HG03064 (cell line): ENCODE data around the gene AMFR.

Source experiments
- ATAC-seq: cut with Tn5 transposase; IDR thresholded peaks from one replicate; pipeline ENCODE4 v1.9.1; 2021; ENCODE audit warnings: low read depth; ENCODE audit not compliant: unreplicated experiment

AMFR gene

GRCh38 chr16:56424791-56425438 lies 430 bp downstream of the AMFR start:
- ATAC-seq: peak; percentile 22

GRCh38 chr16:56424404-56424764 lies 961 bp downstream of the AMFR start:
- ATAC-seq: no peak

- ATAC-seq: no peak
These were observed 1.6 kb downstream of the AMFR start for GRCh38 chr16:56423584-56424403.

GRCh38 chr16:56422896-56423441 lies 2.4 kb downstream of the AMFR start:
- ATAC-seq: no peak

GRCh38 chr16:56421976-56422669 lies 3.2 kb downstream of the AMFR start:
- no peak for ATAC-seq

- ATAC-seq: no peak
These were observed 4.0 kb downstream of the AMFR start for GRCh38 chr16:56421313-56421712.

- ATAC-seq: no peak
These were observed 4.7 kb downstream of the AMFR start for GRCh38 chr16:56420613-56421012.

- no peak for ATAC-seq
These were observed 5.4 kb downstream of the AMFR start for GRCh38 chr16:56419740-56420548.

- ATAC-seq: no peak
These were observed 8.2 kb downstream of the AMFR start for GRCh38 chr16:56417138-56417537.

GRCh38 chr16:56415875-56416274 lies 9.5 kb downstream of the AMFR start:
- no peak for ATAC-seq

- no peak for ATAC-seq
These were observed 11.0 kb downstream of the AMFR start for GRCh38 chr16:56414366-56414765.

- ATAC-seq: no peak
These were observed 12.0 kb downstream of the AMFR start for GRCh38 chr16:56413381-56413780.

GRCh38 chr16:56411624-56412023 lies 13.7 kb downstream of the AMFR start:
- ATAC-seq: no peak

- no peak for ATAC-seq
These were observed 14.2 kb downstream of the AMFR start for GRCh38 chr16:56411123-56411522.

GRCh38 chr16:56409195-56409594 lies 16.1 kb downstream of the AMFR start:
- ATAC-seq: no peak

- no peak for ATAC-seq
These were observed 16.8 kb downstream of the AMFR start for GRCh38 chr16:56408379-56409098.

- ATAC-seq: no peak
These were observed 19.2 kb downstream of the AMFR start for GRCh38 chr16:56405977-56406672.

- no peak for ATAC-seq
These were observed 23.9 kb downstream of the AMFR start for GRCh38 chr16:56401482-56401881.

GRCh38 chr16:56400458-56400857 lies 24.9 kb downstream of the AMFR start:
- ATAC-seq: no peak
